Panc1 (cell line): ENCODE results near the gene FMOD.

Experiments used
- POLR2AphosphoS5 ChIP-seq: IDR thresholded peaks from 2 replicates; pipeline ENCODE4 v1.6.1; 2012; ENCODE audit warnings: mild to moderate bottlenecking, low read depth, low read length, moderate library complexity
- SIN3A ChIP-seq: IDR thresholded peaks from 2 replicates; pipeline ENCODE4 v1.6.1; 2012; ENCODE audit warnings: low read depth, mild to moderate bottlenecking, low read length, moderate library complexity, borderline replicate concordance; ENCODE audit not compliant: insufficient read depth
- TF ChIP-seq, protein P1 (sequence below): fragments of 450-650 bp; IDR thresholded peaks from 2 replicates; pipeline ENCODE4 v1.5.1; 2017; ENCODE audit warnings: mild to moderate bottlenecking
- TF ChIP-seq, protein P2 (sequence below), 2 experiments: IDR thresholded peaks; 2 replicates each; pipeline ENCODE4 v1.6.1; 2011 to 2012; ENCODE audit warnings: low read depth in 2 of 2, control low read depth in 1 of 2, low read length in 1 of 2, mild to moderate bottlenecking in 1 of 2, moderate library complexity in 1 of 2; ENCODE audit not compliant: insufficient read depth in 1 of 2

DNA sequence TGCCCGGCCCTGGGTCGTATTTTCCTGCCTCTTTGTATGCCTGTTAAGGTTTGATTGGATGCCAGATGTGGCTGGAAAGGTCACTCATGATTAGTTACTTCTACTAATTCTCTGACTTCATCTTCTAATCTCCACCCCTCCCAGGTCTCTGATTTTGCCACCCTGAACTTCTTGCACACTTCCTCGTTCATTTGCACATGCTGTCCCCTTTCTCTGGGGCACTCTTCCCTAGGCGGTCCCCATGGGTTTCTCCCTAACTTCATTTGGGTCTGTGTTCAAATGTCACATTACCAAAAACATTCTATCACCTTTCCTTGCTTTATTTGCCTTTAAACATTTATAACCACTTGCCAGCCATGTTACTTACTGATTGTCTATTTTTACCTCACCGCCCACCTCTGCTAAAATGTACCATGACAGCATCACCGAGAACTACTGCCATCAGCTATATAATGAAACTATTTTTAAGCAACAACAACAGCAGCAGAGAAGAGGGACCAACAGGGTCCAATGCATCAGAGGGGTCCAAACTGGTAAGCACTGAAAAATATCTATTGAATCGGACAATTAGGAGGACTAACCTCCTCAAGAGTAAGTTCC lies 45.8 kb upstream of the FMOD start:
- TF ChIP-seq, protein P1, sequence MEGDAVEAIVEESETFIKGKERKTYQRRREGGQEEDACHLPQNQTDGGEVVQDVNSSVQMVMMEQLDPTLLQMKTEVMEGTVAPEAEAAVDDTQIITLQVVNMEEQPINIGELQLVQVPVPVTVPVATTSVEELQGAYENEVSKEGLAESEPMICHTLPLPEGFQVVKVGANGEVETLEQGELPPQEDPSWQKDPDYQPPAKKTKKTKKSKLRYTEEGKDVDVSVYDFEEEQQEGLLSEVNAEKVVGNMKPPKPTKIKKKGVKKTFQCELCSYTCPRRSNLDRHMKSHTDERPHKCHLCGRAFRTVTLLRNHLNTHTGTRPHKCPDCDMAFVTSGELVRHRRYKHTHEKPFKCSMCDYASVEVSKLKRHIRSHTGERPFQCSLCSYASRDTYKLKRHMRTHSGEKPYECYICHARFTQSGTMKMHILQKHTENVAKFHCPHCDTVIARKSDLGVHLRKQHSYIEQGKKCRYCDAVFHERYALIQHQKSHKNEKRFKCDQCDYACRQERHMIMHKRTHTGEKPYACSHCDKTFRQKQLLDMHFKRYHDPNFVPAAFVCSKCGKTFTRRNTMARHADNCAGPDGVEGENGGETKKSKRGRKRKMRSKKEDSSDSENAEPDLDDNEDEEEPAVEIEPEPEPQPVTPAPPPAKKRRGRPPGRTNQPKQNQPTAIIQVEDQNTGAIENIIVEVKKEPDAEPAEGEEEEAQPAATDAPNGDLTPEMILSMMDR: no peak
- TF ChIP-seq, protein P2, sequence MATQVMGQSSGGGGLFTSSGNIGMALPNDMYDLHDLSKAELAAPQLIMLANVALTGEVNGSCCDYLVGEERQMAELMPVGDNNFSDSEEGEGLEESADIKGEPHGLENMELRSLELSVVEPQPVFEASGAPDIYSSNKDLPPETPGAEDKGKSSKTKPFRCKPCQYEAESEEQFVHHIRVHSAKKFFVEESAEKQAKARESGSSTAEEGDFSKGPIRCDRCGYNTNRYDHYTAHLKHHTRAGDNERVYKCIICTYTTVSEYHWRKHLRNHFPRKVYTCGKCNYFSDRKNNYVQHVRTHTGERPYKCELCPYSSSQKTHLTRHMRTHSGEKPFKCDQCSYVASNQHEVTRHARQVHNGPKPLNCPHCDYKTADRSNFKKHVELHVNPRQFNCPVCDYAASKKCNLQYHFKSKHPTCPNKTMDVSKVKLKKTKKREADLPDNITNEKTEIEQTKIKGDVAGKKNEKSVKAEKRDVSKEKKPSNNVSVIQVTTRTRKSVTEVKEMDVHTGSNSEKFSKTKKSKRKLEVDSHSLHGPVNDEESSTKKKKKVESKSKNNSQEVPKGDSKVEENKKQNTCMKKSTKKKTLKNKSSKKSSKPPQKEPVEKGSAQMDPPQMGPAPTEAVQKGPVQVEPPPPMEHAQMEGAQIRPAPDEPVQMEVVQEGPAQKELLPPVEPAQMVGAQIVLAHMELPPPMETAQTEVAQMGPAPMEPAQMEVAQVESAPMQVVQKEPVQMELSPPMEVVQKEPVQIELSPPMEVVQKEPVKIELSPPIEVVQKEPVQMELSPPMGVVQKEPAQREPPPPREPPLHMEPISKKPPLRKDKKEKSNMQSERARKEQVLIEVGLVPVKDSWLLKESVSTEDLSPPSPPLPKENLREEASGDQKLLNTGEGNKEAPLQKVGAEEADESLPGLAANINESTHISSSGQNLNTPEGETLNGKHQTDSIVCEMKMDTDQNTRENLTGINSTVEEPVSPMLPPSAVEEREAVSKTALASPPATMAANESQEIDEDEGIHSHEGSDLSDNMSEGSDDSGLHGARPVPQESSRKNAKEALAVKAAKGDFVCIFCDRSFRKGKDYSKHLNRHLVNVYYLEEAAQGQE (IDR thresholded peaks at IDR 0.05; ENCODE audit: insufficient read depth in 1 of 2, low read depth in 2 of 2, low read length in 1 of 2): no peak
- TF ChIP-seq SIN3A: no peak
- TF ChIP-seq POLR2AphosphoS5: no peak
